Keratinocyte (primary cell): Measurements from ENCODE around the gene SLC27A5. TPM values are rescaled to one million over a fixed set of nuclear protein-coding genes. Genes with fewer than 3 reads are reported as not detected.
"Not testable (repeated sequence)": the region's sequence is repeated elsewhere in the genome, so short reads cannot be mapped to it uniquely, and the experiment has no call there.

ENCODE experiments used
- DNase-seq: peaks from one replicate; pipeline ENCODE4 v3.0.0-alpha.2; 2011; ENCODE audit warnings: low read depth, missing footprints, low spot score
- FAIRE-seq: peaks from 2 replicates; lab custom pipeline; 2011; peaks lifted over from hg19 to GRCh38; lab: Jason Lieb, UNC
- H2AFZ ChIP-seq: 2 replicates; pipeline ENCODE4 v1.6.0; 2012; ENCODE audit warnings: low read length, control low read depth, inconsistent platforms; ENCODE audit not compliant: control insufficient read depth
- H3K27ac ChIP-seq: 2 replicates; pipeline ENCODE4 v1.5.1; 2011; ENCODE audit warnings: low read length; ENCODE audit not compliant: control insufficient read depth, insufficient read depth
- H3K27me3 ChIP-seq: 3 replicates; pipeline ENCODE4 v1.6.0; 2011; ENCODE audit warnings: low read length; ENCODE audit not compliant: control insufficient read depth, insufficient read depth; ENCODE audit errors: extremely low read depth
- H3K36me3 ChIP-seq, 2 experiments: 2 replicates in 1 of 2; 3 replicates in 1 of 2; pipeline ENCODE4 v1.5.1; 2011; ENCODE audit warnings: low read length in 2 of 2, mild to moderate bottlenecking in 1 of 2; ENCODE audit not compliant: control insufficient read depth in 2 of 2, insufficient read depth in 2 of 2; ENCODE audit errors: extremely low read depth in 1 of 2
- H3K4me1 ChIP-seq: 3 replicates; pipeline ENCODE4 v1.5.1; 2011; ENCODE audit warnings: low read length; ENCODE audit not compliant: control insufficient read depth, insufficient read depth; ENCODE audit errors: extremely low read depth
- H3K4me2 ChIP-seq: 3 replicates; pipeline ENCODE4 v1.6.0; 2011; ENCODE audit warnings: low read depth, low read length; ENCODE audit not compliant: control insufficient read depth, insufficient read depth; ENCODE audit errors: extremely low read depth
- H3K4me3 ChIP-seq, 3 experiments: fragments of 200-600 bp in 1 of 3; sonication (generic) in 1 of 3; 2 replicates in 2 of 3; 3 replicates in 1 of 3; pipeline ENCODE4 v1.5.1; 2011 to 2016; ENCODE audit warnings: low read length in 3 of 3, mild to moderate bottlenecking in 3 of 3, control low read depth in 2 of 3, inconsistent platforms in 1 of 3, low read depth in 1 of 3, mixed read lengths in 1 of 3, mixed run types in 1 of 3, moderate library complexity in 1 of 3; ENCODE audit not compliant: control insufficient read depth in 2 of 3, insufficient read depth in 2 of 3; ENCODE audit errors: extremely low read depth in 1 of 3
- H3K79me2 ChIP-seq: 2 replicates; pipeline ENCODE4 v1.6.0; 2012; ENCODE audit warnings: low read length; ENCODE audit not compliant: control insufficient read depth, insufficient read depth
- H3K9ac ChIP-seq: 3 replicates; pipeline ENCODE4 v1.6.0; 2011; ENCODE audit warnings: low read length; ENCODE audit not compliant: control insufficient read depth, insufficient read depth; ENCODE audit errors: extremely low read depth
- H3K9me1 ChIP-seq: 3 replicates; pipeline ENCODE4 v1.6.0; 2011; ENCODE audit warnings: low read length; ENCODE audit not compliant: control insufficient read depth, insufficient read depth; ENCODE audit errors: extremely low read depth
- H3K9me3 ChIP-seq: 2 replicates; pipeline ENCODE4 v1.5.1; 2012; ENCODE audit warnings: low read depth, low read length; ENCODE audit not compliant: control insufficient read depth
- H4K20me1 ChIP-seq: 3 replicates; pipeline ENCODE4 v1.6.0; 2011; ENCODE audit warnings: low read length; ENCODE audit not compliant: control insufficient read depth, insufficient read depth; ENCODE audit errors: extremely low read depth
- CTCF ChIP-seq, 3 experiments: IDR thresholded peaks in 1 of 3; conservative IDR thresholded peaks in 1 of 3; optimal IDR thresholded peaks in 1 of 3; 2 replicates in 2 of 3; 3 replicates in 1 of 3; pipeline versions ENCODE3 to v1.5.1; 2011; ENCODE audit warnings: low read length in 3 of 3, mild to moderate bottlenecking in 3 of 3, moderate library complexity in 2 of 3, control low read depth in 1 of 3, inconsistent platforms in 1 of 3; ENCODE audit not compliant: insufficient read depth in 2 of 3; ENCODE audit errors: extremely low read depth in 1 of 3
- dilution Hi-C: fragments of 300-500 bp; cut with MboI; formaldehyde crosslinking; loops from one replicate; pipeline ENCODE4 v1.7.0; 2020; ENCODE audit warnings: low sequenced_read_pairs; ENCODE audit not compliant: extremely low pct_ligation_motif_present
- polyA plus RNA-seq, 5 experiments: library from polyadenylated mRNA; depleted of rRNA in 3 of 5; stranded (reverse) in 3 of 5; stranded (forward) in 1 of 5; unstranded in 1 of 5; fragments of >200 nt; gene quantifications; 1 replicate in 1 of 5; 2 replicates in 3 of 5; 3 replicates in 1 of 5; pipeline versions ENCODE4 v1.2.1 to v1.2.3, GENCODE V29; 2011 to 2012; ENCODE audit warnings: missing spikeins in 2 of 5, low read depth in 1 of 5, low replicate concordance in 1 of 5

SLC27A5 gene
- polyA plus RNA-seq, 1 donor (not counting 4 experiments of a cell fraction or from before 2014, with no cell fraction given) = 13.4 TPM

GRCh38 chr19:58471736-58472135 is 40.1 kb downstream of the SLC27A5 start:
- Histone ChIP-seq H3K27ac (no peak overlapping the region), H2AFZ (no peak overlapping the region), H3K4me2 (no peak overlapping the region), H3K9me1 (no peaks in the 10 kb centered on the region), H3K27me3 (no peaks in the 10 kb centered on the region), H3K9me3 (no peaks in the 10 kb centered on the region), H3K4me3 (no peak overlapping the region), H4K20me1 (peaks cover 4% of the 10 kb centered on the region), H3K4me1 (peaks cover 19% of the 10 kb centered on the region), H3K36me3 (peaks cover 0 to 15% of the 10 kb centered on the region in 2 experiments), H3K79me2 (peaks cover 23% of the 10 kb centered on the region), H3K9ac (no peak overlapping the region)
- FAIRE-seq = no peak
- dilution Hi-C loops = no loop called here
- DNase-seq = no peak
- TF ChIP-seq CTCF (optimal IDR thresholded peaks at IDR 0.05 in 1 of 3, IDR thresholded peaks at IDR 0.05 in 1 of 3, conservative IDR thresholded peaks at IDR 0.05 in 1 of 3; ENCODE audit: extremely low read depth in 1 of 3, insufficient read depth in 2 of 3, low read length in 3 of 3) = no peak

GRCh38 chr19:58470837-58471543 is 40.8 kb downstream of the SLC27A5 start:
- H3K4me2 ChIP-seq, DNase-seq, H3K9me3 ChIP-seq, FAIRE-seq, H3K9me1 ChIP-seq, H3K27me3 ChIP-seq, H3K4me3 ChIP-seq, H3K27ac ChIP-seq, dilution Hi-C loops, H4K20me1 ChIP-seq, H3K9ac ChIP-seq, H2AFZ ChIP-seq: not testable (repeated sequence)
- Histone ChIP-seq H3K4me1 (peaks cover 22% of the 10 kb centered on the region), H3K79me2 (peaks cover 23% of the 10 kb centered on the region), H3K36me3 (peaks cover 0 to 15% of the 10 kb centered on the region in 2 experiments)
